H1 (cell line): ENCODE results near the gene PRR5L. TPM values are rescaled to one million over a fixed set of nuclear protein-coding genes. Genes with fewer than 3 reads are reported as not detected.

Source experiments
- ATF2 ChIP-seq: IDR thresholded peaks from 2 replicates; pipeline ENCODE4 v1.6.1; 2012; ENCODE audit warnings: low read length, inconsistent platforms
- CHD2 ChIP-seq: IDR thresholded peaks from 2 replicates; pipeline ENCODE4 v1.6.1; 2012; ENCODE audit warnings: low read length, improper control_type of control experiment
- NRF1 ChIP-seq: IDR thresholded peaks from 2 replicates; pipeline ENCODE4 v1.6.1; 2011; ENCODE audit warnings: mild to moderate bottlenecking, low read depth, low read length, improper control_type of control experiment
- RBBP5 ChIP-seq: IDR thresholded peaks from 2 replicates; pipeline ENCODE4 v1.7.1; 2012; ENCODE audit warnings: low read depth, mild to moderate bottlenecking, inconsistent platforms, low read length, moderate library complexity, borderline replicate concordance
- RXRA ChIP-seq: IDR thresholded peaks from 2 replicates; pipeline ENCODE4 v1.6.1; 2011; ENCODE audit warnings: low read depth, mild to moderate bottlenecking, low read length, moderate library complexity; ENCODE audit not compliant: insufficient read depth
- SP2 ChIP-seq: IDR thresholded peaks from 2 replicates; pipeline ENCODE4 v1.6.1; 2012; ENCODE audit warnings: mild to moderate bottlenecking, low read length, inconsistent platforms
- polyA plus RNA-seq, 7 experiments: library from polyadenylated mRNA; depleted of rRNA in 3 of 7; stranded (reverse) in 5 of 7; unstranded in 2 of 7; fragments of >200 nt in 5 of 7; fragments of 200-250 nt in 2 of 7; gene quantifications; 1 replicate in 5 of 7; 2 replicates in 1 of 7; 4 replicates in 1 of 7; pipeline versions ENCODE4 v1.2.1 to v1.2.3, GENCODE V29; 2011 to 2013; ENCODE audit warnings: missing spikeins in 2 of 7, mixed read lengths in 2 of 7
- total RNA-seq: library from RNA; stranded (reverse); fragmentation: NEBNext Ultra II Directional; extraction: Animal tissue kit (Norgen Biotek cat#: 25700); gene quantifications from 2 replicates; pipeline ENCODE4 v1.2.1, GENCODE V29; 2021

The PRR5L gene
- total and polyA plus RNA-seq, 2 of the 8 experiments (the other 6 are each of a cell fraction or from before 2014, with no cell fraction given): 6.6 to 10.1 TPM

GRCh38 chr11:36450110-36450572 lies 154.1 kb downstream of the PRR5L start (continued):
- no peak for TF ChIP-seq ATF2
- TF ChIP-seq CHD2: no peak
- TF ChIP-seq NRF1: no peak
- no peak for TF ChIP-seq RXRA
- no peak for TF ChIP-seq RBBP5
- TF ChIP-seq SP2: no peak
